ENCODE results near the gene PRTN3. TPM values are rescaled to one million over a fixed set of nuclear protein-coding genes. Genes with fewer than 3 reads are reported as not detected.

PRTN3 gene, protein sequence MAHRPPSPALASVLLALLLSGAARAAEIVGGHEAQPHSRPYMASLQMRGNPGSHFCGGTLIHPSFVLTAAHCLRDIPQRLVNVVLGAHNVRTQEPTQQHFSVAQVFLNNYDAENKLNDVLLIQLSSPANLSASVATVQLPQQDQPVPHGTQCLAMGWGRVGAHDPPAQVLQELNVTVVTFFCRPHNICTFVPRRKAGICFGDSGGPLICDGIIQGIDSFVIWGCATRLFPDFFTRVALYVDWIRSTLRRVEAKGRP
- not detected in 2 replicates for total RNA-seq (2014; rRNA removed; shearing (Covaris generic))

DNA sequence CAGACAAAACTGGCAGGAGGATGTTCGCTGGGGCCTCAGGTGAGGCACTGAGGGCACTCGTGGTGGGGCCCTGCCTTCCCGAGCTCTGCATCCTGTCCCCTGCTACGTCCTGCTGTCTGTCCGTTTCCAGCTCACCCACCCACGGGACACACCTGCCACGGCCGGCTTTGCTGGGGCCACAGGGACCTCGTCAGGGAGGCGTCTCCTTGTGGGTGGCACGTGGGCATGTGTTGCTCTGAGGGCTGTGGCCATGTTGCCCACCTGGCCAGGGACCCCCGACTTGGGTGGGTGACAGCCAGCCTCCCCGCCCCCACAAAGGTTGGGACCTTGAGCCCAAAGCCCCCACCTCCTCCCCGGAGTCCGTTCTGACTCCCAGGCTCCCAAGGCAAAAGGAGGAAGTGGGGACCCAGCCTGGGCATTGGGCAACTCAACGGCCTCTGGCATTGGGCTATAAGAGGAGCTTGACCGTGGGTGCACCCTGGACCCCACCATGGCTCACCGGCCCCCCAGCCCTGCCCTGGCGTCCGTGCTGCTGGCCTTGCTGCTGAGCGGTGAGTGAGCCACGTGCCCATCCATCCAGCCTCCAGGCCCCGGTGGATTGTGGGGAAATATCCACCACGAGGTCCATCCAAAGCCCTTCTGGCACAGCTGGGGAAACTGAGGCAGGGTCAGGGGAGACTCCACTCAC lies at the start of gene PRTN3:
PRTN3 (plus strand) TSS at position 481 of the 688 bp plus-strand sequence; CDS start at position 491, 10 bp downstream.
- DNase-seq (ENCODE audit: low read depth): no peak

DNA sequence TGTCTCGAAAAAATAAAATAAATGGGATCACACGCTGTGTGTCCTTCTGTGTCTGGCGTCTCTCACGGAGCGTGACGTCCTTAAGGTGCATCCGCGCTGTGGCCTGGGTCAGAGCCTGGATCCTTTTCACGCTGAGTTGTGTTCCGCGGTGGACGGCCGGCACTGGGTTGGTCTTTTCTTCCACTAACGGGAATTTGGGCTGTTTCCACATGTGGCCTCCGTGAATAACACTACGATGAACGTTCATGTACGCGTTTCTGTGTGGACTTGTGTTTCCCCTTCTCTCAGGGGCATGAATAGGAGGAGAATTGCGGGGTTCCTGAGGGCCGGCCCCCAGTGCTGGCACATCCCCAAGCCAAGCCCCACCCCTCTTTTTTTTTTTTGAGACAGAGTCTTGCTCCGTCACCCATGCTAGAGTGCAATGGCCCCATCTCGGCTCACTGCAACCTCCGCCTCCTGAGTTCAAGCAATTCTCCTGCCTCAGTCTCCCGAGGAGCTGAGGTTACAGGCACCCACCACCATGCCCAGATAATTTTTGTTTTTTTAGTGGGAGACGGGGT lies 49.7 kb upstream of the PRTN3 start:
- no peak for DNase-seq (ENCODE audit: low read depth)

DNA sequence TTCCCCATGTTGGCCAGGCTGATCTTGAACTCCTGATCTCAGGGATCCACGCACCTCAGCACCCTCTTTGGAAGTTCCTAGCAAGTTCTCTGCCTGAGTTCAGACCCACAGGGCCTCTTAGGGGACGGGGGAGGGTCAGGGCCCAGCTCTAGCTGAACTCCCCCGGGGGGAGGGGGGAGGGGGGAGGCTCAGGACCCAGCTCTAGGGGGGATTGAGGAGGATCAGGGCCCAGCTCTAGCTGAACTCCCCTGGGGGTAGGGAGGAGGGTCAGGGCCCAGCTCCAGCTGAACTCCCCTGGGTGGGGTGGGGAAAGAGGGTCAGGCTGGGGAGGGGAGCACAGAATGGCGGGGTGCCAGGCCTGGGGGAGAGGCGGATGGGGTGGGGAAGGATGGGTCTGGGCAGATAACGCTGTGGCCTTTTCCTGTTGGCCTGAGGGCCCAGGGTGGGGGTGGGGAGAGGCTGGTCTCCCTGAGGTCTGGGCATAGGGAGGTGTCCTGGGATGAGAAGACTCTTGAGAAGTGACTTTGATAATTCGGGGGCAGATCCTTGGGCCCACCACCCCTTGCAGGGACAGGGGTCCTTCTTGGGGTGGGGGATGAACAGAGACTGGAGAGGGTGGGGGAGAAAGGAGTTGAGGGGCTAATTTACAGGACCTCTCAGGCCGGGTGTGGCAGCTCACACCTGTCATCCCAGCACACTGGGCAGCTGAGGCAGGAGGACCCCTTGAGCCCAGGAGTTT lies 49.1 kb upstream of the PRTN3 start:
- no peak for DNase-seq (ENCODE audit: low read depth)

DNA sequence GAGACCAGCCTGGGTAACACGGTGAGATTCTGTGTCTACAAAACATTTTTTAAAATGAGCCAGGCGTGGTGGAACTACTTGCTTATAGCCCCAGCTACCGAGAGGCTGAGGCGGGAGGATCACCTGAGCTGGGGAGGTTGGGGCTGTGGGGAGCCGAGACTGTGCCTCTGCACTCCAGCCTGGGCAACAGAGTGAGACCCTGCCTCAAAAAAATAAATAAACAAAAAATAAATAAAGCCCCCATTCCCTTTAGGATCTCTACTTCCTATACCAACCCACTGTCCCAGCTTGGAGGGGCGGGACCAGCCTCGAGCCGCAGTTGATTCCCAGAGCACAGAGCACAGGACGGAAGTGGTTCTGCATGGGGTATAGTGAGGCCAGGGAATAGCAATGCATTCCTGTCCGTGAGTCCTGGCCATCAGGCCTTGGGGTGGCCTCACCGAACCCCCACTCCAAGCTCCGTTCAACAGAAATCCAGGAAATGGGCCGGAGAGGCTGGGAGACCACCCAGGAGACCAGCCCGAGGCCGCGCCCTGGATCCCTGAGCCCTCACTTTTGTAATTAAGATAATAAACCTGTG lies 48.4 kb upstream of the PRTN3 start:
- DNase-seq (ENCODE audit: low read depth): no peak

DNA sequence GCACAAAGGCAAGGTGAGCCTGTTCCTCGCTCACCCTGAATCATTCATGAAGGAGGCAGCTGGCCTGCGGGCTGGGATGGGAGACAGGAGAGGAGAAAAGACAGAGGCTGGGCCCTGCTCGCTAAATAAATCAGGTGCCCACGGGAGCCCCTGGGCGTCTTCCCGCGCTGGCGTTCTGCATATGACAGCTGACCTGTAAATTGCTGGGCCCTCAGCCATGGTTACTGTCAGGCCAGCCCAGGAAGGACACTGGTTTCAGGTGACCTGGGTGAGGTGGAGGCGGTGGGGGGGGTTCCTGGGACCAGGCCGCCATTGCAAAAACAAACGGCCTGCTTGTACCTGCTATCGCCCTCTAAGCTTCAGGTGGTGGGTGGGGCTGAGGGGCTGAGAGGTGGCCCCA lies 47.0 kb upstream of the PRTN3 start:
- DNase-seq (ENCODE audit: low read depth): no peak

DNA sequence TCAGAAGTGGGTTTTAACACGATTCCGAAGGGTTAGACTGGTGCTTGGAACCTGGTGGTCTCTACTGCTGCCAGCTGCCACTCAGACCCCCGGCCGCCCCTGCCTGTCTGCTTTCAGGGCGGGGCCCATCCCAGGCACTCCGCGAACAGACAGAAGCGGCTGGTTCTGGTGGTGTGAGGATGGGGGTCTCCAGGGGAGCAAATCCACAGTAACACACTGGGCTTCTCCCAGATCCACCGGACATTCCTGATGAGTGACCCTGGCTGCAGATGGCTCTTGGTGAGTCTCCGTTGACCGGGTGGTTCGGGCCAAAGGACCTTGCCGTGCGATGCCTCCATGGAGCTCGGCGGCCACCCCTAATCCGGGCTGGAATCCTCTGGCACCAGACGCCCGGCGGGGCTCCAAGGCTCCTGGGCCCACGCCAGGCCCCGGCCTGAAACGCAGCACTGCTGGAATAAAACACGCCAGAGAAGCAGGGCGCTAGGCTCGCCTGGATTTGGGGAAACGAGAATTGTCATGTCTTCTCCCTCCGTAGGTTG lies 45.7 kb upstream of the PRTN3 start:
- DNase-seq (ENCODE audit: low read depth): no peak

DNA sequence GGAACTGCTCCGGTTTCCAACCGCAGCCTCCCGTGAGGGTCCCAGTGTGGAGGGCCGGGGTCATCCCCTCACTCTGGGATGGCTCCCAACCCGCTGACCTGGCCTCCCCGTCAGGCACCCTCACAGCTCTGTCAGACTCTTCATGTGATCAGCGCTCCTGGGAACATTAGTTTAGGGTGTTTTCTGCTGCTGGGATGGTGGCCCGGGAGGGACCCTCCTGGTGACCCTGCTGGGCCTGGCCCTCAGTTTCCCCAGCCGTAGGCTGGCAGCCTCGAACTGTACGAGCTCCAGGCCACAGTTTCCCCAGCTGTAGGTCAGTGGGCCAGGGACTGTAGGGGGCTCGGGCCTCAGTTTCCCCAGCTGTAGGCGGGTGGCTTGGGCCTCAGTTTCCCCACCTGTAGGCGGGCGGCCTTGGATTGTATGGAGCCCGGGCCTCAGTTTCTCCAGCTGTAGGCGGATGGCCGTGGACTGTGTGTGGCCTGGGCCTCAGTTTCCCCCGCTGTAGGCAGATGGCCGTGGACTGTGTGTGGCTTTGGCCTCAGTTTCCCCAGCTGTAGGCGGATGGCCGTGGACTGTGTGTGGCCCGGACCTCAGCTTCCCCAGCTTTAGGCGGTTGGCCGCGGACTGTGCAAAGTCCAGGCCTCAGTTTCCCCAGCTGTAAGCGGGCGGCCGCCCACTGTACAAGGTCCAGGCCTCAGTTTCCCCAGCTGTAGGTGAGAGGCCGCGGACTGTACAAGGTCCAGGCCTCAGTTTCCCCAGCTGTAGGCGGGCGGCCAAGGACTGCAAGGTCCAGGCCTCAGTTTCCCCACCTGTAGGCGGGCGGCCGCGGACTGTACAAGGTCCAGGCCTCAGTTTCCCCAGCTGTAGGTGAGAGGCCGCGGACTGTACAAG lies 44.9 kb upstream of the PRTN3 start:
- DNase-seq (ENCODE audit: low read depth): no peak

DNA sequence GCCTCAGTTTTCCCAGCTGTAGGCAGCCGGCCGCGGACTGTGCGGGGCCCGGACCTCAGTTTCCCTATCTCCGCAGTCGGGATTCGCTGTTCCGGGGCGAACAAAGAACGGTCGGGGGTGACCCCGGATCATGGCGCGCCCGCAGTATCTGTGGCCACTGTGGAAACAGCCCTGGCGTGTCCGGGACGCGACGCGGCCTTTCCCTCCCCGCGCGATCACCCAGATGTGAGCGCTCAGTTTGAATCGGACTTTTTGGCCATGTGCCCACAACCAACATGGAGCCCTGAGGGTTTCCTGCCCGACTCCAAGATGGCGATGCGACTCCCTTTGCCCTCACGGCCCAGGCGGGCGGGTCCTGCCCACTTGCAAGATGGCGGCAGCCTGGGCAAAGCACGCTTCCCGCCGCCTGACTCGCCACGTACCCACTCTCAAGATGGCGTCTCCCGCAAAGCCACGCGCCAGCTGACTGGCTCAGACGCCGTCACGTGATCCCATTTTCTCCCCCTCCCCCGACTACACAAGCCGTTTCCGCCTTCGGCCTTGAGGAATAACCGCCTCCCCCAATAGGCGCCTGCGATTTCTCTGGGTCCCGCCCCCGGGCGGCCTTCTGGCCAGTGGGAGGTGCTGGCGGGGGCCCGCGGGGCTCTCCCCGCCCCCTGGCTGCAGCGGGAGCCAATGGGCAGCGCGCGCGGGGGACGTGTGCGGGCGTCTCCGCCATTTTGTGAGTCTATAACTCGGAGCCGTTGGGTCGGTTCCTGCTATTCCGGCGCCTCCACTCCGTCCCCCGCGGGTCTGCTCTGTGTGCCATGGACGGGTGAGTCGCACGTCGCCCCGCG lies 43.9 kb upstream of the PRTN3 start, which contains the start of gene PTBP1:
PTBP1 (plus strand) TSS at position 761 of the 836 bp plus-strand sequence; CDS start at position 807, 46 bp downstream.
- peak; percentile 100 for DNase-seq (ENCODE audit: low read depth)

DNA sequence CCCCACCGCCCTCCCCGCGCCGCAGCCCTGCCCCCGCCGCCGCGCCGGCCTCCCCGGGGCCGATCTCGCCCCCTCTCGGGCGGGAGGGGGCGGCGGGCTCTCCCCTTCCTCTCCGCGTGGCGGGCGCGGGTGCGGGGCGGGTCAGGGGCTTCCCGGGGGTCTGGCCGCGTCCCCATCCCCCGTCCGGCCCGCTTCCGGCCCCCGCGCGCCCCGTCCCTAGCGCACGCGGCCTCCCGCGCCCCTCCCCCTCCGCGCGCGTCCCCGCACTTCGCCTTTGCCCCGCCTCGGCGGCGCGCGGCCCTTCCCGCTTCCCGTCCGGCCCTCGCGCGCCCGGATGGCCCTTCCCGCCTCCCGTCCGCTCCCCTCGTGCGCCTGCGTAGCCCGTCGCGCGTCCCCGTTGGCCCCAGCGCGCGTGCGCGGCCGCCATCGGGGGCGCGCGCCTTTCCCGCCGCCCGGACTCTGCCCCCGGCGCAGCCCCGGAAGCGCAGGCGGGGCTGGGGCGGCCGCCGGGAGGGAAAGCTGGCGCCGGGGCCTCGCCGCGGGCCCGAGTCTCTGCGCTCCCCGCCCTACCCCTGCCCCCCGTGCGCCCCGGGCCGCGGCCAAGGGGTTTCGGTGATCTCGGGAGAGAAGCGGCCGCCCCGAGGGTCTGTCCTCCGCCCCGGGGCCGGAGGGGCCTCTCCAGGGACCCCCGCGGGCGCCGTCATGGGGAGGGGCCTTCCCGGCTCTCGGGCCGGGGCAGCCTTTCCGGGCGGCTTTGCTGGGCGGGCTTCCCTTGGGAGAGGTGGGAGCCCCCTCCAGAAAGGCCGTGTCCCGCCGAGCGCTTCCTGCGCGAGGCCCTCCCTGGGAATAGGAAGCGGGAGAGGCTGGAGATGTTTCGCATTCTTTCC lies 43.0 kb upstream of the PRTN3 start:
- DNase-seq (ENCODE audit: low read depth): peak; percentile 84

DNA sequence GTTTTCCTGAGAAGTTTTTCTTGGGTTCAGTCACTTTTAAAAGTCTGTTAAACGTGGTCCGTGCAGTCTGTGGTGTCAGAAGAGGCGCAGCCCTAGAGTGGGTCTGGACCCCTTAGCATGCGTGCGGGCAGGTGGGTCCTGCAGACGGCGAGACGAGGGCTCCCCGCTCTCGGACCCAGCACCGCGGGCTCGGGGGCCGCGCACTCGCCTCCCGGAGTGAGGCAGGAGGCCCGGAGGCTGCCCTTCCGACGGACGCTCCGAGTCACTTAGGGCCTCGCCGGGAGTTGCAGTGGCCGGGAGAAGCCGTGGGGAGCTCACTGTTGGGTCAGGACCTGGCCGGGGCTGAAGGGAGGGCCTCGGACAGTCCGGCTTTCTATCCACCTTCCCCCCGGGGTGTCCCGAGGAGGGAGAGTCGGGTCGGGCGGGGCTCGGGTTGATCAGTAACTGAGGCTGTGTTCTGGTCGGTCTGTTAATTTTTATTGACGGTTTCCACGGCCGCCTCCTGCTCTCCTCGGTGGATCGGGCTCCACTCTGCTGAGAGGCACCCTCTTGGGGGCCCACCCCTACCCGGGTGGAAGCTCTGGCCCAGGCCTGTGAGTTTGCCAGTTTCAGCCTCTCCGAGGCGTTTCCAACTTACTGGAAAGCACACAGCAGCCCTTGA lies 42.3 kb upstream of the PRTN3 start:
- no peak for DNase-seq (ENCODE audit: low read depth)

DNA sequence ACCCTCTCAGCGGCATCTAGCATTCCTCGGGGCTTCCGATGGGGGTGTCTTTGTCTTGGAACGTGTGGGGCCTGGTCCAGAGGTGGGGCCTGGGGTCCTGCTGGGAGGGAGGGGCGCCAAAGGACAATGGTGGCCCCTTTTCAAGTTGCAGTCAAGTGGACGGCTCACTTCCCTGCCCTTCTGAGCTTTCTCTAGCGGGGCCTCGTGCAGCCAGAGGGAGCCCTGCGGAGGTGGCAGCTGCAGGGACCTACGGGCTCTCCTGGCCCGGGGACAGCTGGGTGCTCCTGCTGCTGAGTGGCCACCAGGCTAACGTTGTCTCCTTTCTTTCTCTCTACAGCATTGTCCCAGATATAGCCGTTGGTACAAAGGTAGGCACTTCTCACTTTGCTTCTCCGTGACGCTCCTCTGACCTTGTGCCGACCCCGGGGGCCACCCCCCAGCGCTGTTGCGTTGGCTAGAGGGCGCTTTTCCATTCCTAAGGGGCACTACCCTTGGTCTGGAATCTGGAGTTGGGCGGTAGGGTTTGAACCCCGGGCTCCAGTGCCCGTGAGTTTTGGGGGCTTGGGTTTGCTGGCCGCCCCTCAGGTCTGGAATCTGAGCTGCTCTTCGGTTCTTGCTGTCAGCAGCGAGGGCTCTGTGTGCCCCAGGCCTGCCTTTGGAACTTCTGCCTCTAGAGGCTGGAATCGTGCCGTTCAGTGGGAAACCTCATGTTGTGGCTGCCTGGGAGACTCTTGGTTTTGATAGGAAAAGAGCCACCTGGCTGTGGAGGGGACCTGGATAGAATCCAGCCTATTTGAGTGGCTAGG lies 41.5 kb upstream of the PRTN3 start:
- DNase-seq (ENCODE audit: low read depth): no peak

DNA sequence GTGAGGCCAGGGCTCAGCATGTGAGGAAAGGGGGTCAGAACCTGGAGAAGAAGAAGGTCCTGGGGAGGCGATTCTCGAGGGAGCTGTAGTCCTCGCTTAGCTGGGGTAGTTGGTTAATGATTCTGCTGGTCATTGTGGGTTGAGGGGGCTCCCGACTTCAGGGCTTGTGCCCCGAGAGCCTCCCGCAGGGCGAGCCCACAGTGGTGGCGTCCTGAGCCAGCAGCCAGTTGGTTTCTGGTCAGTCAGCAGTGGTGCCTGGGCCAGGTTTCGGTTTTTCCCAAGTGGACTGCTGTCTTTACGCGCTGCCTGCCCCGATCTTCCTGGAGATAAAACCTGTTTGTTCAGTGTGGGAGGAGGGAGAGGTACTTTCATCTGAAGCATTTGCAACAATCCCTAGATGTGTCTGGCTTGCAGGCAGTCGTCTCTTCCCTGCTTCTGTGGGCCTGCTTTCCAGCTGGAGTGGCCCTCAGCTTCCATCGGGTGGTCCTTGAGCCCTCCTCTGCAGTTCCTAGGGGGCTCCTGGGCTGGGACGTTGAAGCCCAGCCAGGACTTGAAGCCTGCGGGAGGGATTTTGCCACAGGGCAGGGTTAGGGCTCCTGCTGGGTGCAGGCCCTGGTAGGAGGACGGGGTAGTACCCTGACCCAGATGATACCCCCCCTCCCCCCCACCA lies 40.3 kb upstream of the PRTN3 start:
- DNase-seq (ENCODE audit: low read depth): no peak

DNA sequence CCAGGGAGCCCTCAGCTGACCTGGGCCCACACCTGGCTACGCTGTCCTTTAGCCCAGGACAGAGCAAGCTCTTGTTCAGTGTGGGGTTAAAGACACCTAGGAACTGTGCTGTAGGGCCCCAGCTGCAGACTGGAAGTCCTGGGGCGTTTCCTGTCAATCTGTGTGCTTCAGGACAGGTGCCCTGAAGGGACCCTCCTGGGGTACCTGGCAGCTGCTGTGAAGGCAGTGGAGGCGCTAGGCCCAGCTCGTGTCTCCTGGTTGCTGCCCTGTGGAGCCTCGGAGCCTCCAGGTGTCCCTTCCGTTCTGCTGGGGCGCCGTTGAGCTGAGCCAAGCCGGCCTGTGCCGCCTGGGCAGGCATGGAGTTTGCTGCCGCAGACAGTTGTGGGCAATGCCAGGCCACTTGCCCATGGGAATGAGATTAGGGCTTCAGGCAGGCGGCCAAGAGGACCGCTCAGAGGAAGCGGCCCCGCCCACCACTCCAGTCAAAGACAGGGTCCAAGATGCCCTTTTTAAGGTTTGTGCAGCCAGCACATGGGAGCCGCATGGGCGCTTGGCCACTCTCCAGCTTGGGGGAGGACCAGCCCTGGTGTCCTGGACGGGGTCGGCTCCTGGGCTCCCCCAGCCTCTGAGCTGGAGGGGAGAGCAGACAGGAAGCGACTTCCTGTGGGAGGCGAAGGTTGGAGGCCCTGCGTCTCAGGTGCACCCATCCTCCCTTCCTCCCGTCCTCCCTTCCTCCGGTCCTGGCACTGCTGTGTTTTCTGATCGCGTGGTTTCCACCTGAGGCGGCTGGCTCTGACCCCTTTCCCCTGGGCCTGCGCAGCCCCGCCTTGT lies 39.6 kb upstream of the PRTN3 start:
- no peak for DNase-seq (ENCODE audit: low read depth)

DNA sequence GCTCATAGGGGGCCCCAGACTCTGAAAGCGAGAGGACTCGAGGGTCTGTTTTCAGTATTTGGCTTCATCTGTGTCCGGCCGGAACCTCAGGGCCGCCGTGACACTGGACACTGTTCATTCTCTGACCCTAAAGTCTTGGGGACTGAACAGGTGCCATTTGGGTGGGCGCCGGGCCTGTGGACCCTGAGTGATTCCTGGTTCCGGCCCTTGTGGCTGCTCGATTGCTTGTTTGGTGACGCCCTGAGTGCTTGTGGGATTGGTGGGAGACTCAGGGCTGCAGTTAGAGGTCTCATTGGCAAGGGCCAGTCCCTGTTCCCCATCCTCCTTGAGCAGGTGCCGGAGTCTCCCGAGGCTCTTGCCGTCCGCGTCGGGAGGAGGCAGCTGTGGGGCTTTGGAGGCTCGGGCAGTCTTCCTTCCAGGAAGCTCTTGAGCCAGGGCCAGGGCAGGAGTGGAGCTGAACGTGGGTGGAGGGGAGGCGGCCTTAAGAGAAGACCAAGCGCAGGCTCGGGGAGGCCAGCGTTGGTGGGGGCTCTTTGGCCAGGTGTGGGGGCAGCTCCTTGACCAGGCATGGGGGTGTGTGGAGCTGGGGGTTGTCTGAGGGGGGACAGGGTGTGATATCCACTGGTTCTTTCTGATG lies 38.8 kb upstream of the PRTN3 start:
- no peak for DNase-seq (ENCODE audit: low read depth)

DNA sequence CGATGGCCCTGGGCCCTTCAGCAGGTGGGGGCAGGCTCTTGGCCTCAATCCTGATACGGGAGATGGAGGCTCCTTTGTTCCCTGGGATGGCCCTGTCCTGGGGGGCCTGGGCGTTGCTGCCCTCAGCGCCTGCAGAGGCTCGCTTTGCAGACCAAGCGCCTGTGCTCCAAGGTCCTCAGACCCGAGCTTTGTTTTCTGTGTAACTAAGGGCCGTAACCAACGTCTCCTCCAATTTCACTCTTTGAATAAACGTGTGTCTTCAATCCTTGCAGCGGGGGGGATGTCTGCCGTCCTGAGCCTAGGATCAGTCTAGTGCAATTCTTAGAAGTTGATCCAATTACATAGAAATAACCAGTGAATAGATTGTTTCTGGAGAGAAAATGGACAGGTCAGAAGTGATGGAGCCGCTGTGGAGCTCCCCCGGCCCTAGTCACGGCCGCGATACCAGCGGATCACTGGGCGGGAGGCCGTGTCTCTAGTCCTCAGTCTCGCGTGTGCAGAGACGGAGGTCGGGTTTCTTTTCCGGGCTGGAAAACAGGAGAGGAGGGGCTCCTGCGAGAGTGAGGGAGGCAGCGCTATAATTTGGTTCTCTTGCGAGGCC lies 38.2 kb upstream of the PRTN3 start:
- no peak for DNase-seq (ENCODE audit: low read depth)

Measured in M059J (cell line).